T-helper 22 cell (primary cell): ENCODE data around the gene CTIF.

Experiments
- DNase-seq: peaks from one replicate; pipeline ENCODE4 v3.0.0-alpha.2; 2020; ENCODE audit warnings: low read depth

CTIF gene

GRCh38 chr18:48851599-48851960, 312.7 kb downstream of the CTIF start:
- no peak for DNase-seq

GRCh38 chr18:48852292-48852691, 313.5 kb downstream of the CTIF start:
- no peak for DNase-seq

GRCh38 chr18:48852794-48853193, 314.0 kb downstream of the CTIF start:
- DNase-seq, result no peak

- no peak for DNase-seq
These were observed 314.8 kb downstream of the CTIF start for GRCh38 chr18:48853588-48853987.

GRCh38 chr18:48854780-48855179, 315.9 kb downstream of the CTIF start:
- no peak for DNase-seq

GRCh38 chr18:48855422-48856377, 316.9 kb downstream of the CTIF start:
- DNase-seq, result no peak

- no peak for DNase-seq
These were observed 318.3 kb downstream of the CTIF start for GRCh38 chr18:48857023-48857694.

- no peak for DNase-seq
These were observed 319.8 kb downstream of the CTIF start for GRCh38 chr18:48858676-48859075.

- no peak for DNase-seq
These were observed 320.8 kb downstream of the CTIF start for GRCh38 chr18:48859311-48860268.

- DNase-seq, result no peak
These were observed 321.7 kb downstream of the CTIF start for GRCh38 chr18:48860269-48861180.

GRCh38 chr18:48861181-48861708, 322.4 kb downstream of the CTIF start:
- DNase-seq, result no peak

GRCh38 chr18:48862132-48862531, 323.3 kb downstream of the CTIF start:
- DNase-seq, result no peak

GRCh38 chr18:48862678-48863270, 323.9 kb downstream of the CTIF start:
- no peak for DNase-seq

GRCh38 chr18:48863432-48864065, 324.7 kb downstream of the CTIF start:
- DNase-seq, result no peak

GRCh38 chr18:48864876-48865275, 326.0 kb downstream of the CTIF start:
- DNase-seq, result no peak

- DNase-seq, result no peak
These were observed 327.4 kb downstream of the CTIF start for GRCh38 chr18:48866028-48866733.

- DNase-seq, result no peak
These were observed 328.0 kb downstream of the CTIF start for GRCh38 chr18:48866856-48867255.

- no peak for DNase-seq
These were observed 329.1 kb downstream of the CTIF start for GRCh38 chr18:48867978-48868377.
